LNCaP clone FGC (cell line): ENCODE measurements around the gene POLRMT.

Experiments
- DNase-seq: peaks from one replicate; pipeline ENCODE4 v3.0.0-alpha.2; 2011; ENCODE audit warnings: low read depth
- H3K4me3 ChIP-seq: 2 replicates; pipeline ENCODE4 v1.5.1; 2011; ENCODE audit warnings: mild to moderate bottlenecking, low read depth, low read length, control low read depth
- CTCF ChIP-seq: IDR thresholded peaks from 2 replicates; pipeline ENCODE4 v1.5.1; 2012; ENCODE audit warnings: mild to moderate bottlenecking; ENCODE audit not compliant: control insufficient read depth, insufficient read depth; ENCODE audit errors: extremely low read depth

POLRMT gene

GRCh38 chr19:597406-598315 is 35.7 kb downstream of the POLRMT start:
- no peak for TF ChIP-seq CTCF
- DNase-seq, result no peak
- no peak overlapping the region for H3K4me3 ChIP-seq

GRCh38 chr19:596263-596655 is 37.1 kb downstream of the POLRMT start:
- no peak for TF ChIP-seq CTCF

GRCh38 chr19:595326-596262 is 37.7 kb downstream of the POLRMT start:
- H3K4me3 ChIP-seq, result no peak overlapping the region
- DNase-seq, result no peak
- TF ChIP-seq CTCF, result no peak

More at GRCh38 chr19:596263-596655, 37.1 kb downstream of the POLRMT start:
- no peak for DNase-seq
- H3K4me3 ChIP-seq, result no peak overlapping the region

- H3K4me3 ChIP-seq, result no peak overlapping the region
- no peak for DNase-seq
- TF ChIP-seq CTCF, result no peak
These were observed 39.0 kb downstream of the POLRMT start for GRCh38 chr19:594265-594870.

GRCh38 chr19:593505-593904 is 39.8 kb downstream of the POLRMT start:
- TF ChIP-seq CTCF, result no peak
- DNase-seq, result no peak
- no peak overlapping the region for H3K4me3 ChIP-seq

- no peak for DNase-seq
- TF ChIP-seq CTCF, result no peak
- no peak overlapping the region for H3K4me3 ChIP-seq
These were observed 40.3 kb downstream of the POLRMT start for GRCh38 chr19:593055-593454.
